CD14-positive monocyte (primary cell): ENCODE results near the gene SEMA6B. TPM values are rescaled to one million over a fixed set of nuclear protein-coding genes. Genes with fewer than 3 reads are reported as not detected.

ENCODE experiments used
- DNase-seq, 3 donors: peaks; one replicate each; pipeline ENCODE4 v3.0.0-alpha.2; 2011 to 2022
- H2AFZ ChIP-seq: 2 replicates; pipeline ENCODE4 v1.6.0; 2012; ENCODE audit warnings: mild to moderate bottlenecking, low read depth, low read length, inconsistent platforms; ENCODE audit not compliant: insufficient read depth, poor library complexity, severe bottlenecking
- H3K27ac ChIP-seq, 2 donors: 1 replicate in 1 of 2; 2 replicates in 1 of 2; pipeline ENCODE4 v1.5.1; 2012 to 2013; ENCODE audit warnings: low read length in 2 of 2, control low read depth in 1 of 2, inconsistent platforms in 1 of 2, low read depth in 1 of 2, mild to moderate bottlenecking in 1 of 2
- H3K27me3 ChIP-seq, 2 donors: one replicate each; pipeline versions ENCODE4 v1.6.0 to v1.6.1; 2011 to 2013; ENCODE audit warnings: low read length in 2 of 2; ENCODE audit not compliant: control insufficient read depth in 2 of 2, insufficient read depth in 2 of 2
- H3K36me3 ChIP-seq, 2 donors: replicated peaks in 1 of 2; 1 replicate in 1 of 2; 2 replicates in 1 of 2; pipeline versions ENCODE4 v1.5.1 to v1.6.1; 2012 to 2013; ENCODE audit warnings: low read length in 2 of 2, control low read depth in 1 of 2, inconsistent platforms in 1 of 2, mild to moderate bottlenecking in 1 of 2; ENCODE audit not compliant: insufficient read depth in 2 of 2, control insufficient read depth in 1 of 2
- H3K4me1 ChIP-seq, 2 donors: 1 replicate in 1 of 2; 2 replicates in 1 of 2; pipeline versions ENCODE4 v1.5.1 to v1.6.1; 2012 to 2013; ENCODE audit warnings: low read length in 2 of 2, control low read depth in 1 of 2, inconsistent platforms in 1 of 2, mild to moderate bottlenecking in 1 of 2, moderate library complexity in 1 of 2; ENCODE audit not compliant: insufficient read depth in 2 of 2, control insufficient read depth in 1 of 2
- H3K4me2 ChIP-seq: replicated peaks from 2 replicates; pipeline ENCODE3; 2012; ENCODE audit warnings: low read length, moderate library complexity, mild to moderate bottlenecking; ENCODE audit not compliant: poor library complexity, severe bottlenecking; ENCODE audit errors: extremely low read depth
- H3K4me3 ChIP-seq, 3 experiments: fragments of 200-600 bp in 1 of 3; sonication (generic) in 1 of 3; replicated peaks in 1 of 3; 1 replicate in 2 of 3; 2 replicates in 1 of 3; pipeline ENCODE4 v1.5.1; 2011 to 2013; ENCODE audit warnings: low read length in 3 of 3, mild to moderate bottlenecking in 3 of 3, control low read depth in 2 of 3, low read depth in 2 of 3, inconsistent platforms in 1 of 3, moderate library complexity in 1 of 3
- H3K79me2 ChIP-seq: 2 replicates; pipeline ENCODE4 v1.6.0; 2012; ENCODE audit warnings: mild to moderate bottlenecking, control low read depth, inconsistent platforms, low read length, moderate library complexity; ENCODE audit not compliant: insufficient read depth
- H3K9ac ChIP-seq: 2 replicates; pipeline ENCODE4 v1.6.0; 2017; ENCODE audit warnings: low read length, mild to moderate bottlenecking; ENCODE audit not compliant: insufficient read depth, poor library complexity, severe bottlenecking
- H3K9me3 ChIP-seq, 2 donors: replicated peaks in 1 of 2; 1 replicate in 1 of 2; 2 replicates in 1 of 2; pipeline versions ENCODE4 v1.5.1 to v1.6.1; 2012 to 2013; ENCODE audit warnings: low read length in 2 of 2, control low read depth in 1 of 2; ENCODE audit not compliant: control insufficient read depth in 1 of 2, insufficient read depth in 1 of 2
- H4K20me1 ChIP-seq: 2 replicates; pipeline ENCODE4 v1.6.0; 2012; ENCODE audit warnings: mild to moderate bottlenecking, low read length, control low read depth, moderate library complexity; ENCODE audit not compliant: insufficient read depth
- H3K27ac Mint-ChIP-seq, 7 donors: one replicate each; pipeline ENCODE4 v1.8.0; 2020; ENCODE audit warnings: mild to moderate bottlenecking in 7 of 7, mixed read lengths in 7 of 7, moderate library complexity in 6 of 7, inconsistent platforms in 2 of 7
- H3K27me3 Mint-ChIP-seq, 3 donors: one replicate each; pipeline ENCODE4 v1.8.0; 2021 to 2022; ENCODE audit warnings: low read depth in 3 of 3, mild to moderate bottlenecking in 3 of 3, mixed read lengths in 3 of 3, moderate library complexity in 3 of 3, inconsistent platforms in 1 of 3
- H3K36me3 Mint-ChIP-seq, 2 donors: one replicate each; pipeline ENCODE4 v1.8.0; 2020; ENCODE audit warnings: mixed read lengths in 2 of 2, inconsistent platforms in 1 of 2, mild to moderate bottlenecking in 1 of 2
- H3K4me1 Mint-ChIP-seq: one replicate; pipeline ENCODE4 v1.8.0; 2020; ENCODE audit warnings: mild to moderate bottlenecking, mixed read lengths
- H3K4me3 Mint-ChIP-seq, 2 donors: one replicate each; pipeline ENCODE4 v1.8.0; 2020; ENCODE audit warnings: mild to moderate bottlenecking in 2 of 2, mixed read lengths in 2 of 2, moderate library complexity in 1 of 2
- H3K9me3 Mint-ChIP-seq, 7 donors: one replicate each; pipeline ENCODE4 v1.8.0; 2020 to 2022; ENCODE audit warnings: mixed read lengths in 7 of 7, mild to moderate bottlenecking in 6 of 7, moderate library complexity in 6 of 7, inconsistent platforms in 2 of 7
- CTCF ChIP-seq: fragments of 200-600 bp; IDR thresholded peaks from one replicate; pipeline ENCODE4 v1.8.0; 2022; ENCODE audit warnings: antibody characterized with exemption, mild to moderate bottlenecking
- WGBS: methylation state at CpG from one replicate; pipeline ENCODE4 v1.1.5; 2013; ENCODE audit warnings: missing lambda C conversion rate; ENCODE audit not compliant: insufficient coverage; 5-methylcytosine and 5-hydroxymethylcytosine counted together
- intact Hi-C, 2 donors: fragments of 100-400 bp; cut with micrococcal nuclease; formaldehyde crosslinking; loops; one replicate each; pipeline versions ENCODE4 v1.15.0 to v1.15.1; 2023
- polyA plus RNA-seq, 3 donors: library from polyadenylated mRNA; depleted of rRNA in 1 of 3; unstranded in 2 of 3; stranded (reverse) in 1 of 3; fragments of 300-500 nt in 2 of 3; fragments of >200 nt in 1 of 3; fragmentation: Illumina TruSeq in 2 of 3; gene quantifications; 1 replicate in 2 of 3; 2 replicates in 1 of 3; pipeline ENCODE4 v1.2.3, GENCODE V29; 2012 to 2021

The SEMA6B gene
- polyA plus RNA-seq, 3 donors = 0.12 to 1.6 (median 0.87) TPM

GRCh38 chr19:4495471-4495870 is 64.0 kb downstream of the SEMA6B start:
- Histone ChIP-seq H3K27ac (no peak overlapping the region), H3K4me3 (no peak overlapping the region), H3K4me2 (no peak overlapping the region), H2AFZ (no peak overlapping the region), H3K27me3 (no peaks in the 10 kb centered on the region), H3K9me3 (no peaks in the 10 kb centered on the region), H3K79me2 (no peaks in the 10 kb centered on the region), H3K36me3 (peaks cover 70 to 80% of the 10 kb centered on the region in 2 donors), H3K4me1 (no peaks in the 10 kb centered on the region), H4K20me1 (no peaks in the 10 kb centered on the region), H3K9ac (no peak overlapping the region)
- TF ChIP-seq CTCF = no peak
- Mint-ChIP-seq H3K4me1 (no peaks in the 10 kb centered on the region), H3K9me3 (no peaks in the 10 kb centered on the region), H3K27ac (peak overlapping the region in 3 of 7 donors; percentile 3 to 48 (median 30)), H3K36me3 (peaks cover 9 to 44% of the 10 kb centered on the region in 2 donors), H3K4me3 (no peak overlapping the region), H3K27me3 (no peaks in the 10 kb centered on the region)
- DNase-seq = no peak
- WGBS = 95% methylated on average over 9 of the region's 12 CpGs
- intact Hi-C loops = no loop called here

GRCh38 chr19:4494691-4495064 is 64.8 kb downstream of the SEMA6B start:
- intact Hi-C loops = no loop called here
- H3K27me3 ChIP-seq = no peaks in the 10 kb centered on the region
- H3K27ac ChIP-seq = no peak overlapping the region
- no peaks in the 10 kb centered on the region for H3K79me2 ChIP-seq
- no peaks in the 10 kb centered on the region for H3K27me3 Mint-ChIP-seq
- H3K36me3 Mint-ChIP-seq = peaks cover 1 to 46% of the 10 kb centered on the region in 2 donors
- H3K9me3 Mint-ChIP-seq = peaks cover 0 to 2% (median 0%) of the 10 kb centered on the region in 7 donors
- H3K4me2 ChIP-seq = no peak overlapping the region
- no peaks in the 10 kb centered on the region for H3K4me1 Mint-ChIP-seq
- H3K4me1 ChIP-seq = no peaks in the 10 kb centered on the region
- H2AFZ ChIP-seq = no peak overlapping the region
- peak overlapping the region in 2 of 7 donors; percentile 33 to 34 for H3K27ac Mint-ChIP-seq
- H3K9me3 ChIP-seq = no peaks in the 10 kb centered on the region
- H3K9ac ChIP-seq = no peak overlapping the region
- no peak overlapping the region for H3K4me3 Mint-ChIP-seq
- H3K4me3 ChIP-seq = no peak overlapping the region
- peaks cover 74 to 81% of the 10 kb centered on the region in 2 donors for H3K36me3 ChIP-seq
- no peaks in the 10 kb centered on the region for H4K20me1 ChIP-seq
- 94% methylated on average over 6 of the region's 8 CpGs for WGBS
- DNase-seq = no peak
- no peak for TF ChIP-seq CTCF
